ENCODE data around the gene ADRM1.

ADRM1 gene

GRCh38 chr20:62310757-62311121 lies 7.9 kb downstream of the ADRM1 start:
- DNase-seq (ENCODE audit: low read depth in 2 of 2): no peak

GRCh38 chr20:62311150-62311549 lies 8.4 kb downstream of the ADRM1 start:
- DNase-seq (ENCODE audit: low read depth in 2 of 2): no peak

DNA sequence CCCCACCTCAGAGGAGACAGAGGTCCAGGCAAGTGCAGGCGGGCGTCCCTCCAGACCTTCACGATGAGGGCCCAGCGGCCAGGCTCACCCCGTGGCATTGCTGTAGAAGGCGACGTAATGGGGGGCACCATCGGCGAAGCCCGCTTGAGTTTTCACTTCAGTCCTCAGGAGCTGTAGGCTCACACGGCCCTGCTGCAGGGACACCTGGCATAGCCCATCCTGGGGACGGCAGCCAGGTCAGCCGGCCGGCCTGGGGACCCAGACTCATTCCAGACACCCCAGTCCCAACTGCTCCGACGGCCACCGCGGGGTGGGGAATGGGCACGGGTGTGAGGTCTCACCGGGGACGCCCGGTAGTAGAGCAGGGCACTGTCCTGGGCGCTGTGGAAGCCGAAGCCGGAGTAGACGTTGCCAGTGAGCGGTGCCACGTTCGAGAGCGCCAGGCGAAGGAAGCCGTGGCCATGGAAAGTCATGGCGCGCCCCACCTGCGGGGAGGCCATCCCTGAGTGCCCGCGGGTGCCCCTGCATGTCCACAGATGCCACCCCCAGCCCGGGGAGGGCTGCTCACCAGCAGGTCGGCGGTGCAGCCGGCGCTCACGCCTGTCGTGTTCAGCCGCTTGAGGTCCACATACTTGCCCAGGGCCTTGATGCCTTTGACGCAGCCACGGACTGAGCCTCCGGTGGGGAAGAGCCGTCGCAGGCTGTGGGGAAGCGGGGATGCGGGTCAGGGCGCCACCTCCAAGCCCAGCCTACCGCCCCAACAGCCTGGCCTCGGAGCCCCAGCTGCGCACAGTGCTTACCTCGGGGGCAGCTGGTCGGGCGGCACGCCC lies 9.2 kb downstream of the ADRM1 start:
- no peak for DNase-seq (ENCODE audit: low read depth in 2 of 2)

DNA sequence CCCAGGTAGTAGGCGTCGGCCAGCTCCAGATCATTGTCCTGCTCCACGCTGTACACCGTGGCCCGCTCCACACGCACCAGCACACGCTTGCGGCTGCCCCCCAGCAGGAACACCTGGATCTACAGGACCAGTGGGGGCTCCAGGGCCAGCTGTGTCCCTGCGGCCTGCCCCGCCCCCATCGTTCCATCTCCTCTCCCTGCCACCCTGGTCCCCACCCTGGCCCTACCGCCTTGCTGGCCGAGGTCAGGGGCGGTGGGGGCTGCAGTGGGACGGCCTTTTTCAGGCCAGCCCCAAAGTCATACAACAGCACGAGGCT lies 9.8 kb downstream of the ADRM1 start:
- no peak for DNase-seq (ENCODE audit: low read depth in 2 of 2)

GRCh38 chr20:62313021-62313420 lies 10.2 kb downstream of the ADRM1 start:
- DNase-seq (ENCODE audit: low read depth in 2 of 2): no peak

GRCh38 chr20:62313460-62314338 lies 10.9 kb downstream of the ADRM1 start:
- DNase-seq (ENCODE audit: low read depth in 2 of 2): no peak

DNA sequence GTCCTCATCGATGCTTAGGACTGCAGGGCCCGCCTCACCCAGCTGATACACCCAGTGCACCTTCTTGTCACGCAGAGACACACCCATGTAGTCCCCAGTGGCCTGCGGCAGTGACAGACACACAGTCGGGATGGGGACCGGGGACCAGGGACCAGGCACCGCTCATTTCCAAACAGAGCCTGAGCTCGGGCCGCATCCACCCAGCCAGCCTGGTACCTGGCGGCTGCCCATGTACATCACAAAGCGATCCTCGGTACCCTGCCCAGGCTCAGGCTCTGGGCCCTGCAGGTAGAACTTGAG lies 11.5 kb downstream of the ADRM1 start:
- DNase-seq (ENCODE audit: low read depth in 2 of 2): no peak

DNA sequence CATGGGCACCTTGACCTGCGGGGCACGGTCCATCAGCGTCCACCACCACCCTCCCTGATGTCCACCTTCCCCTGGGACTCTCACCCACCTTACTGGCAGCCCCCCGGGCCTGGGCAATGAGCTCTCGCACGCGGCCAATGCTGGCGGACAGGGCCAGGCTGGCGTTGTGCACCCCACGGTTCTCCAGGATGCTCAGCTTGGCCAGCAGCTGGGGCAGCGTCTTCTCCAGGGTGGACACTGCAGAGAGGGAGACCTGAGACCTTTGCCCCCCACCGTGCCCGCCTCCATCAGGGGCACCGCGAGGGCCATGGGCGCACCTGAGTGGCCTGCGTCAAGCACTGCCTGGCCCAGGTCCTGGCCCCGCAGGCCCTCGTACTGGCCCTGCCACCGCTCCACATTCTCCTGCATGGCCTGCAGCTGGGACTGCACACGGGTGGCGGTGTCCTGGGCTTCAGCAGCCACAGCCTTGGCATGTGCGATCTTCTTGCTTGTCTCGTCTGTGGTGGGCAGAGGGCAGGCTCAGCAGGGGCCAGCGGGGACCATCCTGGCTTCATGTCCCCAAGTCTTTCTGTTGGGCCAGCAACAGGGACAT lies 12.0 kb downstream of the ADRM1 start:
- DNase-seq (ENCODE audit: low read depth in 2 of 2): no peak

DNA sequence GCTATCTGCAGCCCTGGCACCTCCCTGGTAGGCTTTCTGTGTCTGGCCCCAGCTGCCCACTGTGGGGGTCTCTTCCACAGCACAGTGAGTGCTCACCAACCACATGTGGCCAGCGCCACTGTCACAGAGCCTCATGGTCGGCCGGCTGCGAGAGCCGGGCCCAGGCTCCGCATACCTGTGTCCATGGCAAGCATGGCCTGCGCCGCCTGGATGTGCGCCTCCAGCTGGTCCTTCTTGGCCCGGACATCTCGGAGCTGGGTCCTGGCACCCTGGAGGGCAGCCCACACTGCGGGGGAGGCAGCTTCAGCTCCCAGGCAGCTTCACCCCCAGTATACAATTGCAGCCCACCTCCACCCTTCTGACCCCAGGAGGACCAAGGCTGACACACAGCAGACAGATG lies 13.0 kb downstream of the ADRM1 start:
- no peak for DNase-seq (ENCODE audit: low read depth in 2 of 2)

DNA sequence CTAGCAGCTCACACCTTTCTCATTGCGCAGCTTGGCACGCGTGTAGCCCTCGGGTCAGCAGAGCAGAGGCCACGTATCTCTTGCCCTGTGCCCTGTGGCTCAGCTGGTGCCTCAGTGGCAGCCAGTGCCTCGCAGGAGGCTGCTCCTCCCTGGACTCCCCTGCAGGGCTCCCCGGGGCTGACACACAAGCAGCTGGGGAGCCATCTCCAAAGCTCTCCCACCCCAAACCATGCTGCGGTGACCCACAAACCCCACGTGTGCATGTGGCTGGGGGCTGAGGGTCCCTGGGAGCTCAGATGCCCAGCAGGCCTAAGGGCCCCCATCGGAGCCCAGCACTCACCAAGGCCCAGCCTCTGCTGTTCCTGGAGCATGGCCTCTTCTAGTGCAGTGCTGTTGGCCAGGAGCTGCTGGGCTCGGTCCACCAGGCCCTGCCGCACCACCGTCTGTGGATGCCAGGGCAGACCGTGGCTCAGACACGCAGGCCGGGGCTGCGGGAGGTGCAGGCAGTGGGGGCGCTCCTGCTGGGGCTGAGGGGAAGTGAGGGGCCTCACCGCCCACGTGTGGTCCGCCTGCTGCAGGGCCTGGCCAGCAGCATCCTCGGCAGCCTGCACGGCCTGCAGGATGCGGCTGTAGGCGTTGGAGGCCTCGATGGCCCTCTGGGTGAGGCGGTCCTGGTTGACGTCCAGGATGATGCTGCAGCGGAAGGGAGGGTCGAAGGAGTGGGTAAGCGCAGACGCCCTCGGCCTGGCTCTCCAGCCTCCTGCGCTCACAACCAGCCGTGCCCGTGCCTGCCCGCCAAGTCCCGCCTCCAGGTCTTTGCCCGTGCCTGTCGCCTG lies 13.8 kb downstream of the ADRM1 start:
- DNase-seq (ENCODE audit: low read depth in 2 of 2): no peak

- DNase-seq (ENCODE audit: low read depth in 2 of 2): no peak
These were observed 14.4 kb downstream of the ADRM1 start for GRCh38 chr20:62317167-62317655.

- no peak for DNase-seq (ENCODE audit: low read depth in 2 of 2)
These were observed 15.9 kb downstream of the ADRM1 start for GRCh38 chr20:62318400-62319345.

- DNase-seq (ENCODE audit: low read depth in 2 of 2): no peak
These were observed 16.6 kb downstream of the ADRM1 start for GRCh38 chr20:62319346-62319909.

GRCh38 chr20:62320581-62321354 lies 18.0 kb downstream of the ADRM1 start:
- DNase-seq (ENCODE audit: low read depth in 2 of 2): no peak

DNA sequence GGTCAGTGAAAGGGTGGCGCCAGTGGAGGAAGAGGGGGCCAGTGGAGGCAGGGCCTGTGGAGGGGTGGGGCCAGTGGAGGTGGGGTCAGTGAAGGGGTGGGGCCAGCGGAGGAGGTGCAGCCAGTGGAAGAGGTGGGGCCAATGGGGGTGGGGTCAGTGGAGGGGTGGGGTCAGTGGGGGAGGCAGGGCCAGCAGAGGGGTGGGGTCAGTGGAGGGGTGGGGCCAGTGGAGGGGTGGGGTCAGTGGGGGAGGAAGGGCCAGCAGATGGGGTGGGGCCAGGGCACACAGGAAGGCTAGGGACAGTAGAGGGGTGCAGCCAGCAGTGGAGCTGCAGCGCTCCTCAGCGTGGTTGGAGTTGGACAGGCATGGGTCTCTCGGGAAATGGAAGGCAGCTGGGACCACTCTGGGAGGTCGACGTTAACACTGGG lies 18.7 kb downstream of the ADRM1 start:
- peak in 1 of 2 donors; percentile 37 for DNase-seq (ENCODE audit: low read depth in 2 of 2)

DNA sequence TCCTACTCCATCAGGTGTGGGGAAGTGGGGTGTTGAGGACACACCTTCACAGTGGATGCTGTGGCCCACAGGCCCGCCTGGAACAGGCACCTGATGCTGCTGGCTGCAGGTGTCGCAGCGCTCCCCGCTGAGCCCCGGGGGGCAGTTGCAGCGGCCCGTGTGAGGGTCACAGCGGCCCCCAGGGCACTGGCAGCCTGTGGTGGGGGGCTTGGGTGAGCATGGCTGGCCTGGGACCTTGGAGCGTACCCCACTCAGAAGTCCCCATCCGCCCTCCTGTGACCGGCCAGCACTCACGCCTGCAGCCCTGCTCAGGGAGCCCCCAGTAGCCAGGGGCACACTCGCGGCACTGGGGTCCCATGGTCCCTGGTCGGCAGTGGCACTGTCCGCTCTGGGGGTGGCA lies 19.2 kb downstream of the ADRM1 start:
- DNase-seq (ENCODE audit: low read depth in 2 of 2): no peak

GRCh38 chr20:62322492-62323041 lies 19.8 kb downstream of the ADRM1 start:
- no peak for DNase-seq (ENCODE audit: low read depth in 2 of 2)

DNA sequence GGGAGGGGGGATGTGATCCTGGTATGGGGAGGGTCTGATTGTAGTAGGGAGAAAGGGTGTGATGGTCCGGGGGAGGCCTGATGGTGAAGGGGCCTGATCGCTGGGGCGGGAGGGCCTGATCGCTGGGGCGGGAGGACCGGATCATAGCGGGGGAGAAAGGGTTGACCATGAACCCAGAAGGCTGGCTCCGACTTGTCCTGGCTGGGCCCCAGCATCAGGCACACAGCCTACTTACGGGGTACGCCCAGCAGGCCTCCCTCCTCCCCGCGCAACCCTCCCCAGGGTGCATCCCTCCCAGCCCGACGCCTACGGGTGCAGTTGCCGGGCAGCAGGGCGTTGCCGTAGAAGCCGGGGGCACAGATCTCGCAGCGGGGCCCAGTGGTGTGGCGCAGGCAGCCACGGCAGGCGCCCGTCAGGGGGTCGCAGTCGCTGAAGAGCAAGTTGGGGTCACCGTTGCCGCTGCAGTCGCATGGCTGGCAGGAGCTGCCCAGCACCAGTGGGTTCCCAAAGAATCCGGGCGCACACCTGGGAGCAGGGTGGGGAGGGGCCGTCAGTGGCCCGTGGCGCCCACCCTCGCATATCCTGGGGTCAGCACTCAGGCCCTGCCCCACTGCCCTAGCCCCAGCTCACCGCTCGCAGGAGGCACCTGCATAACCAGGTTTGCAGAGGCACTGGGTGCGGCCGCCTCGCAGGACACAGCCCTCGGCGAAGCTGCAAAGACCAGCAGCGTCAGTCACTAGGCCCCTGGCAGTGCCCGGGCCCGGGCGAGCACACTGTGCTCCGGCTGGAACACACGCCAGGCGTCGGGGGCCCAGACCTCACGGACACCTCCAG lies 20.6 kb downstream of the ADRM1 start:
- DNase-seq (ENCODE audit: low read depth in 2 of 2): no peak
